Kidney (tissue), 14 donors: ENCODE data around the gene KIRREL3. TPM values are rescaled to one million over a fixed set of nuclear protein-coding genes. Genes with fewer than 3 reads are reported as not detected.

Experiments used
- DNase-seq, 5 donors: peaks; one replicate each; pipeline ENCODE4 v3.0.0-alpha.2; 2013 to 2020
- FAIRE-seq: peaks from 2 replicates; lab custom pipeline; 2012; peaks lifted over from hg19 to GRCh38; lab: Jason Lieb, UNC
- H3K27ac ChIP-seq, 2 donors: one replicate each; pipeline ENCODE4 v1.7.0; 2013; ENCODE audit warnings: low read depth in 2 of 2, low read length in 2 of 2, inconsistent platforms in 1 of 2
- H3K27me3 ChIP-seq: one replicate; pipeline ENCODE4 v1.7.1; 2013; ENCODE audit warnings: low read length, inconsistent platforms; ENCODE audit not compliant: control insufficient read depth, insufficient read depth
- H3K36me3 ChIP-seq, 3 donors: one replicate each; pipeline versions ENCODE4 v1.7.0 to v1.7.1; 2013; ENCODE audit warnings: low read length in 3 of 3, control low read depth in 1 of 3, inconsistent platforms in 1 of 3; ENCODE audit not compliant: insufficient read depth in 3 of 3, control insufficient read depth in 2 of 3
- H3K4me1 ChIP-seq, 3 donors: one replicate each; pipeline versions ENCODE4 v1.7.0 to v1.7.1; 2013; ENCODE audit warnings: low read length in 3 of 3, inconsistent platforms in 1 of 3, low read depth in 1 of 3; ENCODE audit not compliant: control insufficient read depth in 2 of 3, insufficient read depth in 2 of 3
- H3K4me3 ChIP-seq, 3 donors: one replicate each; pipeline versions ENCODE4 v1.7.0 to v1.8.1; 2013; ENCODE audit warnings: low read length in 3 of 3, control low read depth in 1 of 3, inconsistent platforms in 1 of 3
- H3K9ac ChIP-seq, 3 donors: one replicate each; pipeline versions ENCODE4 v1.7.0 to v1.7.1; 2013; ENCODE audit warnings: low read length in 3 of 3, control low read depth in 1 of 3, inconsistent platforms in 1 of 3
- H3K9me3 ChIP-seq, 3 donors: one replicate each; pipeline versions ENCODE4 v1.7.0 to v1.7.1; 2013; ENCODE audit warnings: low read length in 3 of 3, control low read depth in 1 of 3, inconsistent platforms in 1 of 3; ENCODE audit not compliant: control insufficient read depth in 2 of 3, insufficient read depth in 1 of 3
- CTCF ChIP-seq: IDR thresholded peaks from 3 replicates; pipeline ENCODE4 v1.5.1; 2012; ENCODE audit warnings: mild to moderate bottlenecking, moderate library complexity, borderline replicate concordance; ENCODE audit not compliant: insufficient read depth; ENCODE audit errors: extremely low read depth
- intact Hi-C: fragments of 100-400 bp; cut with DNase I; formaldehyde crosslinking; loops from one replicate; pipeline ENCODE4 v1.11.1; 2022
- polyA plus RNA-seq: library from polyadenylated mRNA; stranded (reverse); fragments of 350-450 nt; fragmentation: Illumina TruSeq; extraction: RNeasy Lipid Tissue Mini Kit (QIAGEN cat#74804); gene quantifications from one replicate; pipeline ENCODE4 v1.2.3, GENCODE V29; 2014; ENCODE audit warnings: low read depth, low replicate concordance; ENCODE audit not compliant: insufficient read depth
- total RNA-seq: library from RNA; stranded (reverse); fragmentation: NEBNext Ultra II Directional; extraction: Animal tissue kit (Norgen Biotek cat#: 25700); gene quantifications from one replicate; pipeline ENCODE4 v1.2.1, GENCODE V29; 2021
- donor health status: control.
- donor health status: control.
- donor health status: control.
- donor health status: control.
- donor health status: control.
- donor health status: DM: yes; HTN: yes; CAD: no.
- donor health status: Normal renal cell carcinoma (clear cell type).

Gene KIRREL3
- total and polyA plus RNA-seq, 2 donors from 2014 or later, result 0.19 to 0.22 TPM

- Histone ChIP-seq H3K9ac (no peak overlapping the region), H3K4me1 (peaks cover 0 to 10% (median 5%) of the 10 kb centered on the region in 3 donors), H3K27ac (no peak overlapping the region), H3K27me3 (no peaks in the 10 kb centered on the region), H3K4me3 (no peak overlapping the region), H3K9me3 (no peaks in the 10 kb centered on the region), H3K36me3 (no peaks in the 10 kb centered on the region)
- intact Hi-C loops, result no loop called here
- no peak for DNase-seq
- no peak for FAIRE-seq
- no peak for TF ChIP-seq CTCF
Measured at GRCh38 chr11:126420698-126421256, 579.8 kb downstream of the KIRREL3 start.

GRCh38 chr11:126419801-126420697, 580.5 kb downstream of the KIRREL3 start:
- TF ChIP-seq CTCF, result no peak
- Histone ChIP-seq H3K9ac (no peak overlapping the region), H3K36me3 (no peaks in the 10 kb centered on the region), H3K27ac (peak overlapping the region in 1 of 2 donors; percentile 77), H3K9me3 (no peaks in the 10 kb centered on the region), H3K4me3 (no peak overlapping the region), H3K27me3 (no peaks in the 10 kb centered on the region), H3K4me1 (peaks cover 0 to 10% (median 5%) of the 10 kb centered on the region in 3 donors)
- FAIRE-seq (no peak), DNase-seq (peak in 3 of 5 donors; percentile 36 to 83 (median 68))
- intact Hi-C loops, result no loop called here

GRCh38 chr11:126418887-126419286, 581.7 kb downstream of the KIRREL3 start:
- no peaks in the 10 kb centered on the region for H3K9me3 ChIP-seq
- peaks cover 0 to 11% (median 5%) of the 10 kb centered on the region in 3 donors for H3K4me1 ChIP-seq
- FAIRE-seq (no peak), DNase-seq (no peak)
- H3K27me3 ChIP-seq, result no peaks in the 10 kb centered on the region
- H3K9ac ChIP-seq, result no peak overlapping the region
- TF ChIP-seq CTCF, result no peak
- intact Hi-C loops, result no loop called here
- peaks cover 0 to under 1% (median 0%) of the 10 kb centered on the region in 3 donors for H3K36me3 ChIP-seq
- no peak overlapping the region for H3K4me3 ChIP-seq
- H3K27ac ChIP-seq, result no peak overlapping the region
